GM18498 (cell line): ENCODE results near the gene MYO18A.

Experiments
- ATAC-seq: cut with Tn5 transposase; IDR thresholded peaks from one replicate; pipeline ENCODE4 v1.9.1; 2021; ENCODE audit warnings: mild to moderate bottlenecking, moderate library complexity; ENCODE audit not compliant: unreplicated experiment

The MYO18A gene

GRCh38 chr17:29060475-29060874 is 119.7 kb downstream of the MYO18A start:
- no peak for ATAC-seq

- ATAC-seq: no peak
Observed at GRCh38 chr17:29059281-29059680, 120.9 kb downstream of the MYO18A start.

GRCh38 chr17:29058391-29058790 is 121.8 kb downstream of the MYO18A start:
- ATAC-seq: no peak

- ATAC-seq: no peak
Observed at GRCh38 chr17:29057361-29057760, 122.8 kb downstream of the MYO18A start.

GRCh38 chr17:29054835-29055234 is 125.4 kb downstream of the MYO18A start:
- no peak for ATAC-seq

- ATAC-seq: no peak
Observed at GRCh38 chr17:29051731-29052130, 128.5 kb downstream of the MYO18A start.

GRCh38 chr17:29051194-29051593 is 129.0 kb downstream of the MYO18A start:
- no peak for ATAC-seq

- no peak for ATAC-seq
Observed at GRCh38 chr17:29050176-29050575, 130.0 kb downstream of the MYO18A start.

- no peak for ATAC-seq
Observed at GRCh38 chr17:29049541-29050145, 130.6 kb downstream of the MYO18A start.

- ATAC-seq: no peak
Observed at GRCh38 chr17:29048440-29049368, 131.5 kb downstream of the MYO18A start.

GRCh38 chr17:29046473-29046839 is 133.7 kb downstream of the MYO18A start:
- ATAC-seq: no peak

- no peak for ATAC-seq
Observed at GRCh38 chr17:29045734-29046472, 134.3 kb downstream of the MYO18A start.

- no peak for ATAC-seq
Observed at GRCh38 chr17:29045026-29045425, 135.2 kb downstream of the MYO18A start.

- no peak for ATAC-seq
Observed at GRCh38 chr17:29043539-29044145, 136.6 kb downstream of the MYO18A start.

GRCh38 chr17:29042679-29043538 is 137.3 kb downstream of the MYO18A start, which contains the start of gene PIPOX:
TSS of gene PIPOX (plus strand) at chr17:29043141. CDS start at chr17:29043226, 85 bp downstream.
- no peak for ATAC-seq

- ATAC-seq: no peak
Observed at GRCh38 chr17:29042026-29042678, 138.0 kb downstream of the MYO18A start.

- ATAC-seq: no peak
Observed at GRCh38 chr17:29041571-29041970, 138.6 kb downstream of the MYO18A start.

- no peak for ATAC-seq
Observed at GRCh38 chr17:29041091-29041490, 139.1 kb downstream of the MYO18A start.

- ATAC-seq: no peak
Observed at GRCh38 chr17:29039764-29040598, 140.2 kb downstream of the MYO18A start.
